HG03097 (cell line): ENCODE data around the gene RPS6KA4.
A peak's percentile ranks its signal among the peaks of the same experiment; 100 is the strongest.
"Not testable (repeated sequence)": the region's sequence is repeated elsewhere in the genome, so short reads cannot be mapped to it uniquely, and the experiment has no call there.

Experiments
- ATAC-seq: cut with Tn5 transposase; IDR thresholded peaks from one replicate; pipeline ENCODE4 v1.9.1; 2021; ENCODE audit not compliant: unreplicated experiment, low FRiP score

Gene RPS6KA4

GRCh38 chr11:64358907-64359711 lies at the start of gene RPS6KA4:
RPS6KA4 (plus strand) TSS chr11:64359162; CDS start chr11:64359236, 74 bp downstream.
- no peak for ATAC-seq

- no peak for ATAC-seq
These were observed 46.0 kb upstream of the RPS6KA4 start for GRCh38 chr11:64312947-64313346.

- ATAC-seq = no peak
These were observed 45.3 kb upstream of the RPS6KA4 start for GRCh38 chr11:64313491-64314145.

- ATAC-seq = no peak
These were observed 44.7 kb upstream of the RPS6KA4 start for GRCh38 chr11:64314146-64314804.

- no peak for ATAC-seq
These were observed 44.0 kb upstream of the RPS6KA4 start for GRCh38 chr11:64314805-64315561.

GRCh38 chr11:64315667-64316526 lies 43.1 kb upstream of the RPS6KA4 start:
- ATAC-seq = not testable (repeated sequence)

GRCh38 chr11:64316672-64317324 lies 42.2 kb upstream of the RPS6KA4 start:
- ATAC-seq = peak; percentile 15

GRCh38 chr11:64317325-64317960 lies 41.5 kb upstream of the RPS6KA4 start, which contains the start of gene TRMT112:
TRMT112 (minus strand) TSS chr11:64317559; CDS start chr11:64317526, 33 bp downstream.
- ATAC-seq = peak; percentile 44

- ATAC-seq = peak; percentile 63
These were observed 40.8 kb upstream of the RPS6KA4 start, which contains the start of gene PRDX5 for GRCh38 chr11:64317961-64318765. PRDX5 (plus strand) TSS chr11:64318121; CDS start chr11:64318216, 95 bp downstream.

- ATAC-seq = no peak
These were observed 39.9 kb upstream of the RPS6KA4 start for GRCh38 chr11:64318766-64319761.

GRCh38 chr11:64320556-64320955 lies 38.4 kb upstream of the RPS6KA4 start:
- no peak for ATAC-seq

GRCh38 chr11:64321026-64321425 lies 37.9 kb upstream of the RPS6KA4 start:
- ATAC-seq = no peak

- no peak for ATAC-seq
These were observed 37.4 kb upstream of the RPS6KA4 start for GRCh38 chr11:64321533-64321932.

GRCh38 chr11:64322925-64323260 lies 36.1 kb upstream of the RPS6KA4 start:
- ATAC-seq = no peak

- ATAC-seq = no peak
These were observed 35.6 kb upstream of the RPS6KA4 start for GRCh38 chr11:64323373-64323772.

GRCh38 chr11:64323984-64324383 lies 35.0 kb upstream of the RPS6KA4 start:
- ATAC-seq = not testable (repeated sequence)
